Suprapubic skin (tissue), 4 donors: ENCODE data around the gene RNF148.
"Not testable (repeated sequence)": the region's sequence is repeated elsewhere in the genome, so short reads cannot be mapped to it uniquely, and the experiment has no call there.

Source experiments
- CTCF ChIP-seq, 2 donors: fragments of 200-600 bp in 1 of 2; fragments of 450-650 bp in 1 of 2; sonication (generic) in 1 of 2; IDR thresholded peaks; one replicate each; pipeline ENCODE4 v1.5.1; 2016 to 2019; ENCODE audit warnings: antibody characterized with exemption in 2 of 2, mild to moderate bottlenecking in 1 of 2, moderate library complexity in 1 of 2
- EP300 ChIP-seq: sonication (generic); formaldehyde crosslinking; IDR thresholded peaks from one replicate; pipeline ENCODE4 v1.6.1; 2017; ENCODE audit warnings: antibody characterized with exemption
- POLR2A ChIP-seq, 2 donors: fragments of 450-650 bp; IDR thresholded peaks; one replicate each; pipeline ENCODE4 v1.6.1; 2017; ENCODE audit warnings: antibody characterized with exemption in 2 of 2, mild to moderate bottlenecking in 2 of 2, moderate library complexity in 2 of 2
- POLR2AphosphoS5 ChIP-seq, 3 donors: sonication (generic); formaldehyde crosslinking; IDR thresholded peaks; one replicate each; pipeline ENCODE4 v1.6.1; 2017; ENCODE audit warnings: antibody characterized with exemption in 3 of 3

- TF ChIP-seq CTCF (IDR thresholded peaks at IDR 0.05); POLR2A (IDR thresholded peaks at IDR 0.05); POLR2AphosphoS5 (IDR thresholded peaks at IDR 0.05); EP300: not testable (repeated sequence)
Measured at GRCh38 chr7:122681186-122681585, 21.5 kb downstream of the RNF148 start.
